ENCODE measurements around the gene AASS.

AASS gene

DNA sequence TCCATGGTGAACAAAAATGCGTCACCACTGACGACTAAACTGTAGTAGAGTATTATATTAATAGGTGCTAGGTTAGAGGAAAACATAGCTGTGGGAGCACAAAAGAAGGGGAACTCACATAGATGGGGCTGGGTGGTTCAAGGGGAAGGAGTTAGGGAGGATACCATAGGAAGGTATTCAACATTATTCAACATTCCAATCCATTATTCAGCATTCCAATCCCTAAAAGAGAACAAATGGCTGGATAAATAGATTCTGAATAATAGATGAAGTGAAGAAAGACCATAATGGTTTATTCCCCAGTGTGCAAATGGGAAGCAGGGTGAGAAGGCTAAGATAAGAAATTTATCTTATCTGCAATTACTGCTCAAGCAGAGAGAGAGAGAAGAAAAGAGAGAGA, 61.4 kb downstream of the AASS start:
- H3K27ac ChIP-seq, result no peak overlapping the region
- H3K4me3 ChIP-seq (ENCODE audit: low read depth, low read length), result no peak overlapping the region
- no peak for DNase-seq

DNA sequence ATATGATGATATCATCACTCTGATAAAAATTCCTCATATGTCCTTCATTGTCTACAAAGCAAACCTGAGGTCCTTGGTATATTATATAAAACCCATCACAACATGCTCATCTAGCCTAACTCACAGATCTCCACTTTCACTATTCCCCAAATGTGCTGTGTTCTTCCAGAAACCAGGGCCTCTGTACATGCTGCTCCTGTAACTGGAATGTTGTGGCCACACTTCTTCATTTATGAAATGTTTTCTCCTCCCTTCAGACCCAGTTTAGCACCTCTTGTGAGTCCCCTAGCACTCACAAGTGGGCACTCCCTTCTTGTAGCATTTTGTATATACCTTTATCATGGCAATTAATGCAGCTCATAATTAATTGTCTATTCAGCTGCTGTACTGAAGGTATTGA, 61.9 kb downstream of the AASS start:
- TF ChIP-seq, protein P1, sequence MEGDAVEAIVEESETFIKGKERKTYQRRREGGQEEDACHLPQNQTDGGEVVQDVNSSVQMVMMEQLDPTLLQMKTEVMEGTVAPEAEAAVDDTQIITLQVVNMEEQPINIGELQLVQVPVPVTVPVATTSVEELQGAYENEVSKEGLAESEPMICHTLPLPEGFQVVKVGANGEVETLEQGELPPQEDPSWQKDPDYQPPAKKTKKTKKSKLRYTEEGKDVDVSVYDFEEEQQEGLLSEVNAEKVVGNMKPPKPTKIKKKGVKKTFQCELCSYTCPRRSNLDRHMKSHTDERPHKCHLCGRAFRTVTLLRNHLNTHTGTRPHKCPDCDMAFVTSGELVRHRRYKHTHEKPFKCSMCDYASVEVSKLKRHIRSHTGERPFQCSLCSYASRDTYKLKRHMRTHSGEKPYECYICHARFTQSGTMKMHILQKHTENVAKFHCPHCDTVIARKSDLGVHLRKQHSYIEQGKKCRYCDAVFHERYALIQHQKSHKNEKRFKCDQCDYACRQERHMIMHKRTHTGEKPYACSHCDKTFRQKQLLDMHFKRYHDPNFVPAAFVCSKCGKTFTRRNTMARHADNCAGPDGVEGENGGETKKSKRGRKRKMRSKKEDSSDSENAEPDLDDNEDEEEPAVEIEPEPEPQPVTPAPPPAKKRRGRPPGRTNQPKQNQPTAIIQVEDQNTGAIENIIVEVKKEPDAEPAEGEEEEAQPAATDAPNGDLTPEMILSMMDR (IDR thresholded peaks at IDR 0.05; ENCODE audit: low read depth, low read length), result no peak
- H3K27ac ChIP-seq, result no peak overlapping the region
- H3K27me3 ChIP-seq (ENCODE audit: insufficient read depth, low read depth, severe bottlenecking), result no peaks in the 10 kb centered on the region
- no peak overlapping the region for H3K4me3 ChIP-seq (ENCODE audit: low read depth, low read length)
- DNase-seq, result no peak
- H3K9me3 ChIP-seq (ENCODE audit: severe bottlenecking), result no peaks in the 10 kb centered on the region
- peaks cover 4% of the 10 kb centered on the region; the same call in 1 of the 2 replicates for H3K36me3 ChIP-seq

More for the DNA sequence above, 61.4 kb downstream of the AASS start:
- TF ChIP-seq, protein P1 (IDR thresholded peaks at IDR 0.05; ENCODE audit: low read depth, low read length), result no peak
- H3K36me3 ChIP-seq, result peaks cover under 1% of the 10 kb centered on the region; the same call in 1 of the 2 replicates
- H3K27me3 ChIP-seq (ENCODE audit: insufficient read depth, low read depth, severe bottlenecking), result no peaks in the 10 kb centered on the region
- no peaks in the 10 kb centered on the region for H3K9me3 ChIP-seq (ENCODE audit: severe bottlenecking)

DNA sequence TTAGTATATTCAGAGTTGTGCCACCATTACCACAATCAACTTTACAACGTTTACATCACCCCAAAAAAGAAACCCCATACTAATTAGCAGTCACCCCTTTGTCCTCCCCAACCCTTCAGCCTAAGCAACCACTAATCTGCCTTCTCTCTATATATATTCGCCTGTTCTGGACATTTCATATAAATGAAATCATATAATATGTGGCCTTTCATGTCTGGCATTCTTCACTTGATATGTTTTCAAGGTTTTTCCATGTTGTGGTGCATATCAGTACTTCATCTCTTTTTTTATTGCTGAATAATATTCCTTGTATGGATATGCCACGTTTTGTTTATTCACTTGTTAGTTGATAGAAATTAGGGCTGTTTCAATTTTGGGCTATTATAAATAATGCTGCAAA, 70.4 kb downstream of the AASS start:
- no peak for DNase-seq
- TF ChIP-seq, protein P1 (IDR thresholded peaks at IDR 0.05; ENCODE audit: low read depth, low read length), result no peak
- peaks cover 4% of the 10 kb centered on the region; the same call in 1 of the 2 replicates for H3K36me3 ChIP-seq
- H3K27ac ChIP-seq, result no peak overlapping the region
- no peaks in the 10 kb centered on the region for H3K27me3 ChIP-seq (ENCODE audit: insufficient read depth, low read depth, severe bottlenecking)
- H3K4me3 ChIP-seq (ENCODE audit: low read depth, low read length), result no peak overlapping the region
- no peaks in the 10 kb centered on the region for H3K9me3 ChIP-seq (ENCODE audit: severe bottlenecking)

DNA sequence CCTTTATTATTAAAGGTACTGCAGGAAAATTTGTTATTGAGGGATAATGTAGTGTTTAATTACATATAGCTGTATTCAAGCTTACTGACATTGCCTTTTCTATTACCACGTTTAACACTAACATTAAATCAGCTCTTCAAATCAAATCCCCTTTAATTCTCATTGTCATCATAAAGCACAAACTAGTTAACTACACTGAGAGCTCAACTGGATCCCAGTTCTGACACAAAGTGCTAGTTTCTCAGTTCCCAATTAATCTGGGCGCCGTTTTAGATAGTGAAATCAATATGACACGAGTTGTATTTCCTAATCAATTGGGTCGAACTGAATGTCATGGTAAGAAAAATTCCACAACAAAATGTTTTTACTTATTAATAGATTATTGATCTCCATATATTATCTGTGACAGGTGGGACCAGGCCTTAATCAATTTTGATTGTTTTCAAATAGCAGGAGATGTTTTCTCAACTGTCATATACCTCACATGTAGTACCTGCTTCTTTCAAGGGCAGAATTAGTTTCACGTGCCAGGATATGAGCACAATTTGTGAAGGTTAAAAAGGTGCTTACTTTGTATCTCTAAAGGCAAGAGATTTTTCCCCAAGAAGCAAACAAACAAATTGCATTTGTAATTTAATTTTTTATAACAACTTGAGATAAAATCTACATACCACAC, 71.0 kb downstream of the AASS start:
- Histone ChIP-seq H3K4me3 (ENCODE audit: low read depth, low read length) (no peak overlapping the region), H3K9me3 (ENCODE audit: severe bottlenecking) (no peaks in the 10 kb centered on the region), H3K36me3 (peaks cover 4% of the 10 kb centered on the region; the same call in 1 of the 2 replicates), H3K27ac (no peak overlapping the region), H3K27me3 (ENCODE audit: insufficient read depth, low read depth, severe bottlenecking) (no peaks in the 10 kb centered on the region)
- TF ChIP-seq, protein P1 (IDR thresholded peaks at IDR 0.05; ENCODE audit: low read depth, low read length), result no peak
- DNase-seq, result no peak

DNA sequence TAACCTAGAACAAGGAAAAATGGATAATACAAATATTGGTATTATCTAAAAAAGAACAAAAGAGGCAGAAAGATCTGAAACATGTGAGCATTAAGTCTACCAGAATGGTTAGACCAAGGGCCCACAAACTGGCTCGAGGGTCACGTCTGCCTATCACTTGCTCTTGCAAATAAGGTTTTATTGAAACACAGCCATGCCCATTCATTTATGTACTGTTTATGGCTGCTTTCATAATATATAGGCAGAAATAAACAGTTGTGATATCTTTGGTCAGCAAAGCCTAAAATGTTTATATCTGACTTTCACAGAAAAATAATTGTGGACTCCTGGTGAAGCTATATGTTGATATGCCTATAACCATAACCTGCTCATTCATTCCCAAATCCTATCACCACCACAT, 71.8 kb downstream of the AASS start:
- Histone ChIP-seq H3K27me3 (ENCODE audit: insufficient read depth, low read depth, severe bottlenecking) (no peaks in the 10 kb centered on the region), H3K27ac (no peak overlapping the region), H3K4me3 (ENCODE audit: low read depth, low read length) (no peak overlapping the region), H3K36me3 (no peaks in the 10 kb centered on the region), H3K9me3 (ENCODE audit: severe bottlenecking) (no peaks in the 10 kb centered on the region)
- DNase-seq, result no peak
- TF ChIP-seq, protein P1 (IDR thresholded peaks at IDR 0.05; ENCODE audit: low read depth, low read length), result no peak

DNA sequence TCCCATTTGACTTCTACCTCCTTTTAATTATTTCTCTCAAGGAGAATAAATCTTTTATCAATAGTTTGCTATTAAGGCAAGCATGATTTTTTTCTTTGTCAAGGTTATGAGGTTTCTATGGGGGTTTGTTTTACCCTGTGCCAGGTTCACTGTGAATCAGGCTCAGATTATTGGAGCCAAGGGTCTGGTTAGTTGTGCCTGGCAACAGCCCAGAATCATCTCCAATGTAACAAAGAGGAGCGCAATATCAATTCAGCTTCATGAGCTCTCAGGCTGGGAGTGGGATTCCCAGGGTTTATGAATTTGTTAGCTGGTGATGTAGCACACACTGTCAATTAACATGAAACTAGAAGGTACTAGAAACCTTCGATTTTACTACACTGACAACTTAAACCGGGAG, 73.2 kb downstream of the AASS start:
- no peak overlapping the region for H3K27ac ChIP-seq
- H3K27me3 ChIP-seq (ENCODE audit: insufficient read depth, low read depth, severe bottlenecking), result no peaks in the 10 kb centered on the region
- no peaks in the 10 kb centered on the region for H3K36me3 ChIP-seq
- TF ChIP-seq, protein P1 (IDR thresholded peaks at IDR 0.05; ENCODE audit: low read depth, low read length), result no peak
- DNase-seq, result no peak
- no peaks in the 10 kb centered on the region for H3K9me3 ChIP-seq (ENCODE audit: severe bottlenecking)
- H3K4me3 ChIP-seq (ENCODE audit: low read depth, low read length), result no peak overlapping the region
